GM21447 (cell line): Measurements from ENCODE around the gene MARK2.
"Not testable (repeated sequence)": the region's sequence is repeated elsewhere in the genome, so short reads cannot be mapped to it uniquely, and the experiment has no call there.

Source experiments
- ATAC-seq: cut with Tn5 transposase; IDR thresholded peaks from one replicate; pipeline ENCODE4 v1.9.1; 2021; ENCODE audit not compliant: unreplicated experiment

MARK2 gene

GRCh38 chr11:63838678-63839507, at the start of gene MARK2:
TSS of gene MARK2 (plus strand) at chr11:63839110. CDS start at chr11:63839507, 397 bp downstream.
- ATAC-seq = peak; percentile 70

GRCh38 chr11:63791495-63792167, 47.3 kb upstream of the MARK2 start:
- no peak for ATAC-seq

GRCh38 chr11:63793161-63793560, 45.7 kb upstream of the MARK2 start:
- ATAC-seq = no peak

- ATAC-seq = no peak
Observed at GRCh38 chr11:63795066-63795465, 43.8 kb upstream of the MARK2 start.

- ATAC-seq = no peak
Observed at GRCh38 chr11:63800921-63801320, 38.0 kb upstream of the MARK2 start.

GRCh38 chr11:63802637-63803414, 36.1 kb upstream of the MARK2 start:
- ATAC-seq = no peak

- no peak for ATAC-seq
Observed at GRCh38 chr11:63804259-63804658, 34.7 kb upstream of the MARK2 start.

- no peak for ATAC-seq
Observed at GRCh38 chr11:63805844-63806415, 33.0 kb upstream of the MARK2 start.

- ATAC-seq = not testable (repeated sequence)
Observed at GRCh38 chr11:63810383-63810782, 28.5 kb upstream of the MARK2 start.

- no peak for ATAC-seq
Observed at GRCh38 chr11:63811522-63811921, 27.4 kb upstream of the MARK2 start.

GRCh38 chr11:63813035-63813562, 25.8 kb upstream of the MARK2 start, which contains the start of gene SPINDOC:
TSS of gene SPINDOC (plus strand) at chr11:63813456. CDS start at chr11:63813687, 231 bp downstream.
- peak; percentile 71 for ATAC-seq

GRCh38 chr11:63813563-63814382, 25.1 kb upstream of the MARK2 start:
- peak; percentile 41 for ATAC-seq

- ATAC-seq = no peak
Observed at GRCh38 chr11:63814383-63814736, 24.6 kb upstream of the MARK2 start.

- no peak for ATAC-seq
Observed at GRCh38 chr11:63816166-63816565, 22.7 kb upstream of the MARK2 start.

- ATAC-seq = no peak
Observed at GRCh38 chr11:63816732-63817131, 22.2 kb upstream of the MARK2 start.

GRCh38 chr11:63817758-63818498, 21.0 kb upstream of the MARK2 start:
- no peak for ATAC-seq

- ATAC-seq = no peak
Observed at GRCh38 chr11:63818609-63819008, 20.3 kb upstream of the MARK2 start.

GRCh38 chr11:63821411-63821810, 17.5 kb upstream of the MARK2 start:
- no peak for ATAC-seq

GRCh38 chr11:63826471-63827190, 12.3 kb upstream of the MARK2 start:
- ATAC-seq = no peak
